Kidney (tissue), 14 donors: Measurements from ENCODE around the gene CENPQ. TPM values are rescaled to one million over a fixed set of nuclear protein-coding genes. Genes with fewer than 3 reads are reported as not detected.

Experiments
- DNase-seq, 5 donors: peaks; one replicate each; pipeline ENCODE4 v3.0.0-alpha.2; 2013 to 2020
- FAIRE-seq: peaks from 2 replicates; lab custom pipeline; 2012; peaks lifted over from hg19 to GRCh38; lab: Jason Lieb, UNC
- H3K27ac ChIP-seq, 2 donors: one replicate each; pipeline ENCODE4 v1.7.0; 2013; ENCODE audit warnings: low read depth in 2 of 2, low read length in 2 of 2, inconsistent platforms in 1 of 2
- H3K27me3 ChIP-seq: one replicate; pipeline ENCODE4 v1.7.1; 2013; ENCODE audit warnings: low read length, inconsistent platforms; ENCODE audit not compliant: control insufficient read depth, insufficient read depth
- H3K36me3 ChIP-seq, 3 donors: one replicate each; pipeline versions ENCODE4 v1.7.0 to v1.7.1; 2013; ENCODE audit warnings: low read length in 3 of 3, control low read depth in 1 of 3, inconsistent platforms in 1 of 3; ENCODE audit not compliant: insufficient read depth in 3 of 3, control insufficient read depth in 2 of 3
- H3K4me1 ChIP-seq, 3 donors: one replicate each; pipeline versions ENCODE4 v1.7.0 to v1.7.1; 2013; ENCODE audit warnings: low read length in 3 of 3, inconsistent platforms in 1 of 3, low read depth in 1 of 3; ENCODE audit not compliant: control insufficient read depth in 2 of 3, insufficient read depth in 2 of 3
- H3K4me3 ChIP-seq, 3 donors: one replicate each; pipeline versions ENCODE4 v1.7.0 to v1.8.1; 2013; ENCODE audit warnings: low read length in 3 of 3, control low read depth in 1 of 3, inconsistent platforms in 1 of 3
- H3K9ac ChIP-seq, 3 donors: one replicate each; pipeline versions ENCODE4 v1.7.0 to v1.7.1; 2013; ENCODE audit warnings: low read length in 3 of 3, control low read depth in 1 of 3, inconsistent platforms in 1 of 3
- H3K9me3 ChIP-seq, 3 donors: one replicate each; pipeline versions ENCODE4 v1.7.0 to v1.7.1; 2013; ENCODE audit warnings: low read length in 3 of 3, control low read depth in 1 of 3, inconsistent platforms in 1 of 3; ENCODE audit not compliant: control insufficient read depth in 2 of 3, insufficient read depth in 1 of 3
- intact Hi-C: fragments of 100-400 bp; cut with DNase I; formaldehyde crosslinking; loops from one replicate; pipeline ENCODE4 v1.11.1; 2022
- polyA plus RNA-seq: library from polyadenylated mRNA; stranded (reverse); fragments of 350-450 nt; fragmentation: Illumina TruSeq; extraction: RNeasy Lipid Tissue Mini Kit (QIAGEN cat#74804); gene quantifications from one replicate; pipeline ENCODE4 v1.2.3, GENCODE V29; 2014; ENCODE audit warnings: low read depth, low replicate concordance; ENCODE audit not compliant: insufficient read depth
- total RNA-seq: library from RNA; stranded (reverse); fragmentation: NEBNext Ultra II Directional; extraction: Animal tissue kit (Norgen Biotek cat#: 25700); gene quantifications from one replicate; pipeline ENCODE4 v1.2.1, GENCODE V29; 2021
- TF ChIP-seq, protein P1 (sequence below): IDR thresholded peaks from 3 replicates; pipeline ENCODE4 v1.5.1; 2012; ENCODE audit warnings: mild to moderate bottlenecking, moderate library complexity, borderline replicate concordance; ENCODE audit not compliant: insufficient read depth; ENCODE audit errors: extremely low read depth
- donor health status: control.
- donor health status: control.
- donor health status: control.
- donor health status: control.
- donor health status: control.
- donor health status: DM: yes; HTN: yes; CAD: no.
- donor health status: Normal renal cell carcinoma (clear cell type).

Gene CENPQ
- total and polyA plus RNA-seq, 2 donors from 2014 or later = 3.9 to 4.2 TPM

- Histone ChIP-seq H3K9ac (no peak overlapping the region), H3K36me3 (no peaks in the 10 kb centered on the region), H3K27ac (no peak overlapping the region), H3K4me3 (no peak overlapping the region), H3K9me3 (no peaks in the 10 kb centered on the region), H3K4me1 (no peaks in the 10 kb centered on the region), H3K27me3 (no peaks in the 10 kb centered on the region)
- intact Hi-C loops = no loop called here
- FAIRE-seq = no peak
- no peak for DNase-seq
- TF ChIP-seq, protein P1, sequence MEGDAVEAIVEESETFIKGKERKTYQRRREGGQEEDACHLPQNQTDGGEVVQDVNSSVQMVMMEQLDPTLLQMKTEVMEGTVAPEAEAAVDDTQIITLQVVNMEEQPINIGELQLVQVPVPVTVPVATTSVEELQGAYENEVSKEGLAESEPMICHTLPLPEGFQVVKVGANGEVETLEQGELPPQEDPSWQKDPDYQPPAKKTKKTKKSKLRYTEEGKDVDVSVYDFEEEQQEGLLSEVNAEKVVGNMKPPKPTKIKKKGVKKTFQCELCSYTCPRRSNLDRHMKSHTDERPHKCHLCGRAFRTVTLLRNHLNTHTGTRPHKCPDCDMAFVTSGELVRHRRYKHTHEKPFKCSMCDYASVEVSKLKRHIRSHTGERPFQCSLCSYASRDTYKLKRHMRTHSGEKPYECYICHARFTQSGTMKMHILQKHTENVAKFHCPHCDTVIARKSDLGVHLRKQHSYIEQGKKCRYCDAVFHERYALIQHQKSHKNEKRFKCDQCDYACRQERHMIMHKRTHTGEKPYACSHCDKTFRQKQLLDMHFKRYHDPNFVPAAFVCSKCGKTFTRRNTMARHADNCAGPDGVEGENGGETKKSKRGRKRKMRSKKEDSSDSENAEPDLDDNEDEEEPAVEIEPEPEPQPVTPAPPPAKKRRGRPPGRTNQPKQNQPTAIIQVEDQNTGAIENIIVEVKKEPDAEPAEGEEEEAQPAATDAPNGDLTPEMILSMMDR = no peak
Measured at GRCh38 chr6:49516147-49516505, 53.0 kb downstream of the CENPQ start.

DNA sequence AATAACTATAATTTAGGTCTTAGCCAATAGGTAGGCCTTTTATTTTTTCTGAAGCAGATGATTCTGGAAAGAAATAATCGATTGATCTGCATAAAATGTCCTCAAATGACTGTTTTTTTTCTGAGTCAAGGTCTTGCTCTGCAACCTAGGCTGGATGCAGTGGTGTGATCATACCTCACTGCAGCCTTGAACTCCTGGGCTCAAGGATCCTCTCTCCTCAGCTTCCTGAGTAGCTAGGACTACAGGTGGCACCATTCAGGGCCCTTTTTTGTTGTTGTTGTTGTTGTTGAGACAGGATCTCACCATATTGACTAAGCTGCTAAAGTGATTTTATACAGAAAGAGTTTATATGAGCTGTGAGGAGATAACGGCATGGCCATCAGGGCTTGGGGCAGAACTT, 54.7 kb downstream of the CENPQ start:
- Histone ChIP-seq H3K9ac (no peak overlapping the region), H3K36me3 (no peaks in the 10 kb centered on the region), H3K4me3 (no peak overlapping the region), H3K9me3 (no peaks in the 10 kb centered on the region), H3K4me1 (no peaks in the 10 kb centered on the region), H3K27ac (no peak overlapping the region), H3K27me3 (no peaks in the 10 kb centered on the region)
- intact Hi-C loops = no loop called here
- TF ChIP-seq, protein P1 = no peak
- no peak for FAIRE-seq
- no peak for DNase-seq

DNA sequence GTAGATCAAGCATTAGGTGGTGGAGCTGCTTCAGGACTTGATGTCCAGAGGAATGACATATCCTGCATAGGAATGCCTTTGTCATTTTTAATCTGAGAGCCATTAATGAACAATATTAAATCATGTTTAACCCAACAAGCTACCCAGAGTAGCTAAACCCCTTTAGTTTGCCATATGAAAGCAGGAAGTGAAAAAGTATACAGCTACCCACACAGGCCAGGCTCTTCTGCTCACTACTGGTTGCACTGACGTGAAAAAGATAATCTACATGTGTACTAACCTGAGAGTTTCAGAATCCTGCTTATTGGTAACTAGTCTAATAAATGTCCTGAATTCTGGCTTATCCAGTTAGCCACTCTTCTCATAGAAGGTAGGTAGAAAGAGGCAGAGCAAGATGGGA, 56.5 kb downstream of the CENPQ start:
- Histone ChIP-seq H3K9ac (no peak overlapping the region), H3K4me3 (no peak overlapping the region), H3K27ac (no peak overlapping the region), H3K4me1 (no peaks in the 10 kb centered on the region), H3K36me3 (no peaks in the 10 kb centered on the region), H3K27me3 (no peaks in the 10 kb centered on the region), H3K9me3 (no peaks in the 10 kb centered on the region)
- DNase-seq (no peak), FAIRE-seq (no peak)
- TF ChIP-seq, protein P1 = no peak
- intact Hi-C loops = no loop called here
